Transverse colon (tissue), 4 donors: ENCODE data around the gene FIBCD1. TPM values are rescaled to one million over a fixed set of nuclear protein-coding genes. Genes with fewer than 3 reads are reported as not detected.

ENCODE experiments used
- DNase-seq: peaks from one replicate; pipeline ENCODE4 v3.0.0-alpha.2; 2019
- H3K27ac ChIP-seq, 4 donors: fragments of 200-600 bp; sonication (generic); 2 replicates each; pipeline ENCODE4 v1.5.1; 2016 to 2018; ENCODE audit warnings: inconsistent platforms in 4 of 4
- H3K27me3 ChIP-seq: fragments of 200-600 bp; sonication (generic); 2 replicates; pipeline ENCODE4 v1.5.1; 2017; ENCODE audit warnings: inconsistent platforms
- H3K36me3 ChIP-seq, 4 donors: fragments of 200-600 bp; sonication (generic); 2 replicates each; pipeline ENCODE4 v1.5.1; 2017 to 2019; ENCODE audit warnings: inconsistent platforms in 4 of 4
- H3K4me1 ChIP-seq, 4 donors: fragments of 200-600 bp; sonication (generic); 2 replicates each; pipeline ENCODE4 v1.5.1; 2017 to 2020; ENCODE audit warnings: inconsistent platforms in 4 of 4
- H3K4me3 ChIP-seq, 4 donors: fragments of 200-600 bp; sonication (generic); 1 replicate in 1 of 4; 2 replicates in 3 of 4; pipeline versions ENCODE4 v1.5.1 to v1.6.1; 2017 to 2019; ENCODE audit warnings: inconsistent platforms in 4 of 4
- H3K9me3 ChIP-seq, 2 donors: fragments of 200-600 bp; sonication (generic); 2 replicates each; pipeline ENCODE4 v1.5.1; 2017 to 2019; ENCODE audit warnings: inconsistent platforms in 2 of 2
- CTCF ChIP-seq, 5 experiments: fragments of 200-600 bp in 3 of 5; fragments of 450-650 bp in 2 of 5; sonication (generic) in 3 of 5; IDR thresholded peaks; 1 replicate in 2 of 5; 2 replicates in 3 of 5; pipeline ENCODE4 v1.5.1; 2016 to 2017; ENCODE audit warnings: antibody characterized with exemption in 5 of 5, inconsistent platforms in 3 of 5, mild to moderate bottlenecking in 2 of 5, moderate library complexity in 1 of 5
- EP300 ChIP-seq: sonication (generic); formaldehyde crosslinking; IDR thresholded peaks from one replicate; pipeline ENCODE4 v1.6.1; 2017; ENCODE audit warnings: antibody characterized with exemption, low read depth
- POLR2A ChIP-seq: fragments of 450-650 bp; IDR thresholded peaks from one replicate; pipeline ENCODE4 v1.6.1; 2016; ENCODE audit warnings: antibody characterized with exemption, mild to moderate bottlenecking, moderate library complexity
- POLR2AphosphoS5 ChIP-seq, 3 donors: sonication (generic); formaldehyde crosslinking; IDR thresholded peaks; one replicate each; pipeline ENCODE4 v1.6.1; 2016; ENCODE audit warnings: antibody characterized with exemption in 3 of 3
- WGBS, 2 donors: methylation state at CpG; one replicate each; pipeline ENCODE4 v1.1.5; 2018; ENCODE audit warnings: low coverage in 1 of 2; 5-methylcytosine and 5-hydroxymethylcytosine counted together
- in situ Hi-C, 4 donors: fragments of 200-750 bp; cut with MboI; loops; one replicate each; pipeline versions ENCODE4 v1.15.0 to v1.15.1; 2017; ENCODE audit warnings: low sequenced_read_pairs in 3 of 4, low pct_ligation_motif_present in 1 of 4, low pct_unique_long_range_greater_than_20kb in 1 of 4
- intact Hi-C: fragments of 100-400 bp; cut with DNase I; formaldehyde crosslinking; loops from one replicate; pipeline ENCODE4 v1.15.1; 2023; ENCODE audit warnings: low total_unique reads
- total RNA-seq, 4 donors: library from RNA; depleted of rRNA; stranded (reverse); fragments of >200 nt; gene quantifications; one replicate each; pipeline ENCODE4 v1.1.0, GENCODE V29; 2016

FIBCD1 gene
- total RNA-seq, 4 donors from 2014 or later: 1.6 to 54.7 (median 3.3) TPM; not detected in 1

DNA sequence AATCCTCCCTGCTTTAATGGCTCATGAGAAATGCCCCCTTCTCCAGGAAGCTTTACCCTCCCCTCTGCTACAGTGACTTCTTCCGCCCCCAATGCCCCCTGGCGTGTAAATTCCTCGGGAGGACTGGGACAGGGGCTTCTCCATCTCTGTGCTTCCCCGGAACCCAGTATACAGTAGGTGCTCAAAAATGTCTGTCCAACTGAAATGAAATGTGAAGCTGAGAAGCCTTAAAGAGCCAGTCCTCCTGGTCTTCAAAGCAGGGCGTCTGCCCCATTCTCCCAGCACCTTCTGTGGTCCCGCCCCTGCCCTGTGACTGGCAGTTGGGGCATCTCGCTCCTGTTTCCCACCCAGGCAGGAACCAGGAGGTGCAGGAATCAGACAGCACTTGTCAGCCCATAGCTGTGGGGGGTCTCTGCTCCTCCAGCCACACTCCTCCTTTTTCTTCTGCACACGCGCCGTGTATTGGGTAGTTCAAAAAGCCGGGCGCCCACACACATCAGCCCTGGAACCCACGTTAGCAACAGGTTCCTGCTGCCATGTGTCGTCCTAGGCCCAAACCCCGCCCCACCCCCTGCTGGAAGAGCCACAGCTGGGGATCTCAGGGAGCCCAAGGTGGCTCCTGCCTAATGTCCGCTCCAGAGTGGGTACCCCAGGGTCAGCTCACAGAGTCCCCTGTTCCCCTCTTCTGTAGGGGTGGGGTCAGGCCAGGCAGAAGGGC, 16.0 kb downstream of the FIBCD1 start:
- H3K27ac ChIP-seq: no peak overlapping the region
- in situ Hi-C loops: no loop called here

DNA sequence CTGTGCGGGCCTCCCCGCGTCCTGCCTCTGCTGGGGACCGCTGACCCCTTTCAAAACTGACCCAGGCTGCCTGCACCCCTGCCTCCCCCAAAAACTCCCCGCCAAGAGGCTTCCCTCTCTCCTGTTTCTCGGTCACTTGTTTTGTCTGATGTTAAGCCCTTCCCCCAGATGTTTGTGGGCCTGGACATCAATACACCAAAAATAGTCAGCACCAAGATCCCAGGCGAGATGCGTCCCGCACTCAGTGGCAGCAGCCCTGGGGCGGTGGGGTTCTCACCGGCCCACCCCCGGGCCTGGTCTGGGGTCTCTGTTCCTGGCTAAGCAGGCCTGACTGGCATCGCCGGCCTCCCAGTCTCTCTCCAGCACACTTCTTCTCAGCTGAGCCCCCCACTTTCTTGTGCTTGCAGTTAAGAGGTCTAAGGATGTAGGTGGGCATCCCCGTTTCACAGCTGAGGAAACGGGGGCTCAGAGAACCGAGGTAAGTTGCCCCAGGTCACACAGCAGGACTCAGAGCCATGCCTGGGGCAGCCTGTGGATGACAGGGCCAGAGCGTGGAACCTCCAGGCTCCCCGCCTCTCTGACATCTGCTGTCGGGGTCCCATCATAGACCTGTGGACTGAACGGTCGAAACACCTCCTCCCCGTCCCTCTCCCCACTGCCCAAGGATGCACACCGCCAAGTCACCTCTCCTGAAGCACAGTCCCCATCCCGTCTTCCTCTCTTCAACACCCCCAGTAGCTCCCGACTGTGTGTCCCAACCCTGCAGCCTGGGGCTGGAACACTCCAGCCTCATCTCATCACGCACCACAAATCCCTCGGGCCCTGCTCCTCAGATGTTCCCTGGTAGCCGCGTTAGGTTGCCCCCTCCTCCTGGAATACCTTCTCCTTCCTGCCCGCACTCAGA, 16.8 kb downstream of the FIBCD1 start:
- Histone ChIP-seq H3K27ac (no peak overlapping the region), H3K27me3 (peaks cover 60% of the 10 kb centered on the region), H3K4me3 (no peak overlapping the region), H3K9me3 (no peaks in the 10 kb centered on the region), H3K36me3 (no peaks in the 10 kb centered on the region), H3K4me1 (no peaks in the 10 kb centered on the region)
- no peak for DNase-seq
- 82 to 84% methylated on average over 8 to 31 of the region's 31 CpGs for WGBS, 2 donors
- TF ChIP-seq POLR2A (no peak), CTCF (IDR thresholded peaks at IDR 0.05) (no peak), EP300 (no peak), POLR2AphosphoS5 (IDR thresholded peaks at IDR 0.05) (no peak)
- intact Hi-C loops (no loop called here), in situ Hi-C loops (no loop called here)

More for the DNA sequence above, 16.0 kb downstream of the FIBCD1 start:
- TF ChIP-seq POLR2A (no peak), POLR2AphosphoS5 (IDR thresholded peaks at IDR 0.05) (no peak), CTCF (IDR thresholded peaks at IDR 0.05) (no peak), EP300 (no peak)
- Histone ChIP-seq H3K9me3 (no peaks in the 10 kb centered on the region), H3K27me3 (peaks cover 57% of the 10 kb centered on the region), H3K36me3 (no peaks in the 10 kb centered on the region), H3K4me1 (peaks cover 0 to under 1% (median 0%) of the 10 kb centered on the region in 4 donors), H3K4me3 (no peak overlapping the region)
- no peak for DNase-seq
- WGBS, 2 donors: 86 to 100% methylated on average over 1 to 15 of the region's 16 CpGs
- intact Hi-C loops: no loop called here

DNA sequence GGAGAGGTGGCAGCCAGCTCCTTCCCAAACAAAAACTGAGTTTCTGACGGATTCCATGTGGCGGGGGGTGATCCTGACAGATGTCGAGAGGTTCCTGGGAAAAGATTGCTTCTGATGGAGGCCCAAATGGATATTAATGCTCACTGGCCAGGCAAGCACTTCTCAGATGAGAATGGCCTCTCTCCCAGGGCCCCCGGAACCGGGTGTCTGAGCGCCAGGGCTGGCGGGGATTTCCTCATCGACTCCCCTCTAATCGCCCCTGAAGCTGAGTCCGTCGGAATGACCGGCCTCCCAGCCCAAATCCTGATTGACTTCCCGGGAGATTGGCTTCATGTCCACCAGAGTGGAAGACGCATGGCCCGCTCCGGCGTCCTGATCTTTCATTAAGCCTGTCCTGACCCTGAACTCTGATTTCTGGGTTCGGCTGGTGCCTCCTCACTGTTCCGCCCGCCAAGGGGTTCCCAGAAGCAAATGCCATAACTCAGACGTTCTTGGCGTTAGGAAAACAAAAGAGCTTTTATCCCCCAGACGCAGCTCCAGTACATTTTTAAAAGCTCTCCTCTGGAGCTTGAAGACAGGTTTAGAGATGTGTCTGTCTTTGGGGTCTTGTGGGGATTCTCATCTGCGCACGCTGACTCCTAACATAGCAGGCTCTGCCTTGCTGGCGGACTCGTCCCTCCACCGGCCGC, 17.6 kb downstream of the FIBCD1 start:
- H3K4me3 ChIP-seq: no peak overlapping the region
- in situ Hi-C loops: no loop called here
- no peaks in the 10 kb centered on the region for H3K4me1 ChIP-seq
- no peak overlapping the region for H3K27ac ChIP-seq
- no peaks in the 10 kb centered on the region for H3K9me3 ChIP-seq
- no peaks in the 10 kb centered on the region for H3K36me3 ChIP-seq
- peaks cover 56% of the 10 kb centered on the region for H3K27me3 ChIP-seq
- intact Hi-C loops: no loop called here
- TF ChIP-seq POLR2AphosphoS5 (IDR thresholded peaks at IDR 0.05): no peak
- TF ChIP-seq POLR2A: no peak
- no peak for TF ChIP-seq CTCF (IDR thresholded peaks at IDR 0.05)
- TF ChIP-seq EP300: no peak
- 76% methylated on average over 25 of the region's 29 CpGs; no CpG with 5 or more reads in 1 of the 2 donors for WGBS, 2 donors
- DNase-seq: no peak

DNA sequence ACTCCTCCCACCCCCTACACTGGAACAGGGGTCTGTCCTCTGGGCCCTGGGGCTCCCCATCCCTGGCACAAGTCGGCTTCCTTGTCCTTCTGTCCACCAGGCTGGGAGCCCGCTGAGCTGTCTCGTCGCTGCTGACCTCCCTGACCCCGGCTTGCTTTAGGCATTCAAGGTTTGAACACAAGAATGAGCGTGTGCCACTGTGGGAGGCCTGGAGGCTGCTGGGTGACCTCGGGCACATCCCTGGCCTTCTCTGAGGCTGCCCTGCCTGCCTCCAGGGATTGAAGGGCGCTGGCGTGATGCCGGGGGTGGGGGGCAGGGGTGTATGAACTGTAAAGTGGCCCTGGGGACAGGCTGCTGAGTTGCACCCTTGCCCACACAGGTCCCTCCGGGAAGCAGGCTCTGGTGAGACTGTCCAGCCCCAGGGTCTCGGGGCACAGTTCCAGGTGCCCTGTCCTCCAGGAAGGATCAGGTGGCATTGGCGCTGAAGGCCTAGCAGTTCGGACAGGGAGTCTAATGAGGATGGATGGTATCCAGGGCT, 18.2 kb downstream of the FIBCD1 start:
- Histone ChIP-seq H3K27ac (no peak overlapping the region), H3K4me3 (no peak overlapping the region), H3K9me3 (no peaks in the 10 kb centered on the region), H3K36me3 (no peaks in the 10 kb centered on the region), H3K27me3 (peaks cover 52% of the 10 kb centered on the region), H3K4me1 (no peaks in the 10 kb centered on the region)
- TF ChIP-seq EP300 (no peak), POLR2A (no peak), CTCF (IDR thresholded peaks at IDR 0.05) (no peak), POLR2AphosphoS5 (IDR thresholded peaks at IDR 0.05) (no peak)
- intact Hi-C loops (no loop called here), in situ Hi-C loops (no loop called here)
- no peak for DNase-seq
- 80% methylated on average over 12 of the region's 14 CpGs; no CpG with 5 or more reads in 1 of the 2 donors for WGBS, 2 donors
